Left lung (tissue), 10 donors: ENCODE results near the gene HOXA3. TPM values are rescaled to one million over a fixed set of nuclear protein-coding genes. Genes with fewer than 3 reads are reported as not detected.

Source experiments
- ATAC-seq: fragments of 200-7000 bp; cut with Tn5 transposase; one replicate; pipeline ENCODE4 v1.9.1; 2020; ENCODE audit warnings: moderate library complexity
- DNase-seq, 4 donors: peaks; one replicate each; pipeline ENCODE4 v3.0.0-alpha.2; 2013 to 2020
- H3K27ac ChIP-seq, 2 donors: fragments of 200-600 bp; sonication (generic) in 1 of 2; one replicate each; pipeline versions ENCODE4 v1.5.0 to v1.8.0; 2020 to 2021
- H3K27me3 ChIP-seq, 2 donors: fragments of 200-600 bp; sonication (generic) in 1 of 2; one replicate each; pipeline versions ENCODE4 v1.5.0 to v1.8.0; 2020 to 2021
- H3K36me3 ChIP-seq, 2 donors: fragments of 200-600 bp; sonication (generic) in 1 of 2; one replicate each; pipeline versions ENCODE4 v1.5.0 to v1.8.0; 2020 to 2021
- H3K4me1 ChIP-seq, 2 donors: fragments of 200-600 bp; one replicate each; pipeline ENCODE4 v1.8.0; 2021
- H3K4me3 ChIP-seq, 2 donors: fragments of 200-600 bp; sonication (generic) in 1 of 2; one replicate each; pipeline versions ENCODE4 v1.5.0 to v1.8.0; 2020 to 2021; ENCODE audit warnings: mild to moderate bottlenecking in 1 of 2
- H3K9me3 ChIP-seq, 2 donors: fragments of 200-600 bp; sonication (generic) in 1 of 2; one replicate each; pipeline versions ENCODE4 v1.5.0 to v1.8.0; 2020 to 2021
- intact Hi-C, 2 donors: fragments of 100-400 bp; cut with DNase I; formaldehyde crosslinking; loops; one replicate each; pipeline versions ENCODE4 v1.11.2 to v1.14.2; 2022
- polyA plus RNA-seq, 6 donors: library from polyadenylated mRNA; unstranded; fragments of 120-200 nt; gene quantifications; one replicate each; pipeline ENCODE4 v1.2.1, GENCODE V29; 2013; ENCODE audit not compliant: insufficient read length in 6 of 6
- total RNA-seq, 2 donors: library from RNA; stranded (reverse); fragmentation: NEBNext Ultra II Directional; extraction: Animal tissue kit (Norgen Biotek cat#: 25700); gene quantifications; one replicate each; pipeline ENCODE4 v1.2.1, GENCODE V29; 2021
- TF ChIP-seq, protein P1 (sequence below), 2 donors: fragments of 200-600 bp; sonication (generic) in 1 of 2; IDR thresholded peaks; one replicate each; pipeline versions ENCODE4 v1.5.0 to v1.8.0; 2021; ENCODE audit warnings: antibody characterized with exemption in 2 of 2
- donor health status: DM: no; HTN: yes; CAD: no.
- donor health status: DM: no; HTN: no; CAD: no.

The HOXA3 gene
- total and polyA plus RNA-seq, 8 donors, result 5.7 to 49.6 (median 39.6) TPM

DNA sequence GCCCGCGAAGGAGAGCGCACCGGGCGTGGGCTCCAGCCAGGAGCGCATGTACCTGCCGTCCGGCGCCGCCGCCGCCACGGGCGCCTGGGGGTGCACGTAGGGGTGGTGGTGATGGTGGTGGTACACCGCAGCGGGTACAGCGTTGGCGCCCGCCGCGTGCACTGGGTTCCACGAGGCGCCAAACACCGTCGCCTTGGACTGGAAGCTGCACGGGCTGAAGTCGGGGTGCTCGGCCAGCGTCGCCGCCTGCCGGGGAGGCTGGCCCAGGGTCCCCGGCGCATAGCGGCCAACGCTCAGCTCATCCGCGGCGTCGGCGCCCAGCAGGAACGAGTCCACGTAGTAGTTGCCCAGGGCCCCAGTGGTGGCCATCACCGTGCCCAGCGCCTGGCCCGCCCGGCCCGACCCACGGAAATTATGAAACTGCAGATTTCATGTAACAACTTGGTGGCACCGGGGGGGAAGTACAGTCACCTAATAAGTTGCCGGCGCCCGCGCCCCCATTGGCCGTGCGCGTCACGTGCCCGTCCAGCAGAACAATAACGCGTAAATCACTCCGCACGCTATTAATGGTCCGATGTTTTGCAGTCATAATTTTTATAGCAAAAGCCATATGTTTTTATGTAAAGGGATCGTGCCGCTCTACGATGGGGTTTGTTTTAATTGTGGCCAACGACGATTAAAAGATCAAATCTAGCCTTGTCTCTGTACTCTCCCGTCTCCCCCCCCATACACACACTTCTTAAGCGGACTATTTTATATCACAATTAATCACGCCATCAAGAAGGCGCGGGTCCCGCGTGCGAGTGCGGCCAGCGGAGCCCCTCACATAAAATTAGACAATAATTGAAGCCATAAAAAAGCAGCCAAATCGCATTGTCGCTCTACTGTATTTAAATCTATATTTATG is 13.0 kb upstream of the HOXA3 start, which contains the start of gene HOXA9:
HOXA9 (minus strand) TSS at position 449 of the 907 bp plus-strand sequence; CDS start at position 369, 80 bp downstream.
- peak; percentile 23 for ATAC-seq
- Histone ChIP-seq H3K36me3 (no peaks in the 10 kb centered on the region), H3K4me3 (peak within 1 kb of the TSS; percentile 5 to 46), H3K9me3 (no peaks in the 10 kb centered on the region), H3K27me3 (peaks cover 78 to 100% of the 10 kb centered on the region in 2 donors), H3K4me1 (peaks cover 7 to 78% of the 10 kb centered on the region in 2 donors), H3K27ac (peak within 1 kb of the TSS in 1 of 2 donors; percentile 61)
- intact Hi-C loops, result loop anchor here in 1 of 2 donors (10.0 kb wide), 1 partner anchor 1281 kb away; no protein-coding TSS in a partner anchor
- TF ChIP-seq, protein P1, sequence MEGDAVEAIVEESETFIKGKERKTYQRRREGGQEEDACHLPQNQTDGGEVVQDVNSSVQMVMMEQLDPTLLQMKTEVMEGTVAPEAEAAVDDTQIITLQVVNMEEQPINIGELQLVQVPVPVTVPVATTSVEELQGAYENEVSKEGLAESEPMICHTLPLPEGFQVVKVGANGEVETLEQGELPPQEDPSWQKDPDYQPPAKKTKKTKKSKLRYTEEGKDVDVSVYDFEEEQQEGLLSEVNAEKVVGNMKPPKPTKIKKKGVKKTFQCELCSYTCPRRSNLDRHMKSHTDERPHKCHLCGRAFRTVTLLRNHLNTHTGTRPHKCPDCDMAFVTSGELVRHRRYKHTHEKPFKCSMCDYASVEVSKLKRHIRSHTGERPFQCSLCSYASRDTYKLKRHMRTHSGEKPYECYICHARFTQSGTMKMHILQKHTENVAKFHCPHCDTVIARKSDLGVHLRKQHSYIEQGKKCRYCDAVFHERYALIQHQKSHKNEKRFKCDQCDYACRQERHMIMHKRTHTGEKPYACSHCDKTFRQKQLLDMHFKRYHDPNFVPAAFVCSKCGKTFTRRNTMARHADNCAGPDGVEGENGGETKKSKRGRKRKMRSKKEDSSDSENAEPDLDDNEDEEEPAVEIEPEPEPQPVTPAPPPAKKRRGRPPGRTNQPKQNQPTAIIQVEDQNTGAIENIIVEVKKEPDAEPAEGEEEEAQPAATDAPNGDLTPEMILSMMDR (IDR thresholded peaks at IDR 0.05), result no peak
- DNase-seq, result peak in 2 of 4 donors; percentile 75 to 88

GRCh38 chr7:27164367-27165088 is 12.1 kb upstream of the HOXA3 start:
- peak in 2 of 4 donors; percentile 36 to 82 for DNase-seq
- peaks cover 9 to 75% of the 10 kb centered on the region in 2 donors for H3K4me1 ChIP-seq
- intact Hi-C loops, result loop anchor here in 1 of 2 donors (5.0 to 10.0 kb wide), 2 partner anchors 792 to 1280 kb away; no protein-coding TSS in a partner anchor
- peaks cover 78 to 100% of the 10 kb centered on the region in 2 donors for H3K27me3 ChIP-seq
- no peak for ATAC-seq
- H3K36me3 ChIP-seq, result no peaks in the 10 kb centered on the region
- H3K9me3 ChIP-seq, result no peaks in the 10 kb centered on the region
- H3K4me3 ChIP-seq, result peak overlapping the region; percentile 5 to 46
- H3K27ac ChIP-seq, result peak overlapping the region in 1 of 2 donors; percentile 61
- TF ChIP-seq, protein P1 (IDR thresholded peaks at IDR 0.05), result no peak

DNA sequence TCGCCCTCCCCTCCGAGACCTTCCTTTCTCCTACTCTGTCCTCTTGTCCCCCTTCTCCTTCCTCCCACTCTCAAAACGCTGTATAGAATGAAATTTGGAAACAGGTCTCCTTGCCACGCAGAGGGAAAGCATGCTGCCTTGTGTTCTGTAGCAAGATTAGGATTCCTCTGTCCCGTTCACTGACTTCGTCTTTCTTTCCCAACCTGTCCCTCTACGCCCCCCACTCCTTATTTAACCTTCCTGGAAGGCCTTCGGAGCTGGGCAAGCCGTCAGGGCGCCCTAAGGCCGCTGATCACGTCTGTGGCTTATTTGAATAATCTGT is 11.6 kb upstream of the HOXA3 start:
- Histone ChIP-seq H3K4me1 (peaks cover 9 to 71% of the 10 kb centered on the region in 2 donors), H3K9me3 (no peaks in the 10 kb centered on the region), H3K27ac (no peak overlapping the region), H3K36me3 (no peaks in the 10 kb centered on the region), H3K27me3 (peaks cover 78 to 100% of the 10 kb centered on the region in 2 donors), H3K4me3 (peak overlapping the region in 1 of 2 donors; percentile 46)
- no peak for ATAC-seq
- intact Hi-C loops, result loop anchor here in 1 of 2 donors (5.0 to 10.0 kb wide), 2 partner anchors 792 to 1279 kb away; no protein-coding TSS in a partner anchor
- no peak for DNase-seq
- TF ChIP-seq, protein P1 (IDR thresholded peaks at IDR 0.05), result no peak

GRCh38 chr7:27163288-27164044 is 11.1 kb upstream of the HOXA3 start:
- peak in 2 of 4 donors; percentile 31 to 32 for DNase-seq
- no peaks in the 10 kb centered on the region for H3K9me3 ChIP-seq
- peak overlapping the region in 1 of 2 donors; percentile 46 for H3K4me3 ChIP-seq
- H3K27ac ChIP-seq, result no peak overlapping the region
- no peak for ATAC-seq
- no peaks in the 10 kb centered on the region for H3K36me3 ChIP-seq
- H3K4me1 ChIP-seq, result peaks cover 9 to 68% of the 10 kb centered on the region in 2 donors
- intact Hi-C loops, result loop anchor here in 1 of 2 donors (5.0 to 10.0 kb wide), 2 partner anchors 791 to 1279 kb away; no protein-coding TSS in a partner anchor
- TF ChIP-seq, protein P1 (IDR thresholded peaks at IDR 0.05), result no peak
- peaks cover 78 to 100% of the 10 kb centered on the region in 2 donors for H3K27me3 ChIP-seq
